Measurements from ENCODE around the gene GGT6.
"Not testable (repeated sequence)": the region's sequence is repeated elsewhere in the genome, so short reads cannot be mapped to it uniquely, and the experiment has no call there.

GGT6 gene

DNA sequence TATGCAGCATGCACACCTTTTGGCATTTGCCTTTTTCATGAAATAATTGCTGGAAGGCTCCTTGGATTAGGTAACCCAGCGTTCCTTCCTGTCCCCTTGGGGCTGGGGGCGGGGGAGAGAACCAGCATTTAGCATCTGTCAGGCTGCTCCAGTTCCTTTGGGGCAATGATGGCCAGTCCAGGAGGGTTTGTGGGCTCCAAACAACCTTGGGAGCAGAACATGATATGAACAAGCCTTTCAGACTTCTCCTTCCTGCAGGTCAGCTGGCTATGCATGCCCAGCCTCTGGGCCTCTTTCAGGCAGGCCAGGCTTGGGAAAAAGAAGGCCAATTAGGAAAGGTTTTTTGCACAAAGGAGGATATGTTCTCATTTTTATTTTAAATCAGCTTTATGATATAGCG, 22.8 kb upstream of the GGT6 start:
- H3K27ac ChIP-seq (ENCODE audit: low read length): no peak overlapping the region
- H3K9me3 ChIP-seq (ENCODE audit: control insufficient read depth in 1 of 2, low read length in 2 of 2): no peaks in the 10 kb centered on the region
- H3K36me3 ChIP-seq (ENCODE audit: control insufficient read depth in 1 of 2, insufficient read depth in 2 of 2, low read length in 2 of 2): no peaks in the 10 kb centered on the region
- H3K27me3 ChIP-seq (ENCODE audit: low read depth, low read length): peaks cover 29% of the 10 kb centered on the region
- peaks cover 0 to 19% of the 10 kb centered on the region in 2 donors for H3K4me1 ChIP-seq (ENCODE audit: control insufficient read depth in 1 of 2, insufficient read depth in 2 of 2, low read length in 2 of 2)
- no peak overlapping the region for H3K4me3 ChIP-seq (ENCODE audit: low read depth in 1 of 2, low read length in 2 of 2)

DNA sequence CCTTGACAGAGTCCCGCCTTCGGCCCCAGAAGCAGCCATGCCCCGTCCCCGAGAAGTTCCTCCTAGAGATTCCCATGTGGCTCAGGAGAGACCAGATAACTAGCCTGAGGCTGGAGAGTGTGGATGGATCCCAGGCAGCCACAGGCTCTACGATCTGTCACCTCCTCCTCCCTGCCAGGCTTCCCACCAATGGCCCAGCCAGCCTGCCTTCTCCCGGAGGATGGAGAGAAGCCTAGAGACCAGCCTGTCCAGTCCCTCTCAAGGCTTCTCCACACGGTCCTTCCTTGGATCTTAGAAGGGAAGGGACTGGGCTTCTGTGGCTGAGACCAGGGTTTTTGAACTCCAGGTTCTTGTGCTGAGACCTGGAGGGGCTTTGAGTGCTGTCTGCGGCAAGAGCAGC, 22.3 kb upstream of the GGT6 start:
- no peak overlapping the region for H3K4me3 ChIP-seq (ENCODE audit: low read depth in 1 of 2, low read length in 2 of 2)
- H3K9me3 ChIP-seq (ENCODE audit: control insufficient read depth in 1 of 2, low read length in 2 of 2): no peaks in the 10 kb centered on the region
- no peaks in the 10 kb centered on the region for H3K36me3 ChIP-seq (ENCODE audit: control insufficient read depth in 1 of 2, insufficient read depth in 2 of 2, low read length in 2 of 2)
- peaks cover 0 to 19% of the 10 kb centered on the region in 2 donors for H3K4me1 ChIP-seq (ENCODE audit: control insufficient read depth in 1 of 2, insufficient read depth in 2 of 2, low read length in 2 of 2)
- H3K27me3 ChIP-seq (ENCODE audit: low read depth, low read length): peaks cover 29% of the 10 kb centered on the region
- H3K27ac ChIP-seq (ENCODE audit: low read length): no peak overlapping the region

DNA sequence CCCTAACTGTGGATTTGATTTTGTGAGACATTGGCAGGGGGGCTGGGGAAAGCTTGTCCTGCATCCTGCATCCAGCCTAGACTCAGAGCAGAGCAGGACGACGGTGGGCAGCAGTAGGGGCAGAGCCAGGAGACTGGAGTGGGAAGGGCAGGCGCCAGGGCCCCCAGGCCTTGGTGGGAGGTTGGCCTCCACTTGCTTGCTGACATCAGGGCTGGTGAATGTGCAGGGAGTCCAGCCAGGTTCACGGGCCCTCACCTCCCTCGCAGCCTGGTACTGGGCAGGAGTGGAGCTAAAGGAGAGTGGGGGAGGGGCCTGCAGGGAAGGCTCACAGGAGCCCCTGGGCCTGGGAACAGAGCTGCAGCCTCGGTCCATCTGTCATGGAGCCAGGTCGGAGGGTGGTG, 21.7 kb upstream of the GGT6 start:
- no peaks in the 10 kb centered on the region for H3K36me3 ChIP-seq (ENCODE audit: control insufficient read depth in 1 of 2, insufficient read depth in 2 of 2, low read length in 2 of 2)
- peaks cover 0 to 19% of the 10 kb centered on the region in 2 donors for H3K4me1 ChIP-seq (ENCODE audit: control insufficient read depth in 1 of 2, insufficient read depth in 2 of 2, low read length in 2 of 2)
- no peak overlapping the region for H3K27ac ChIP-seq (ENCODE audit: low read length)
- H3K27me3 ChIP-seq (ENCODE audit: low read depth, low read length): peaks cover 29% of the 10 kb centered on the region
- no peaks in the 10 kb centered on the region for H3K9me3 ChIP-seq (ENCODE audit: control insufficient read depth in 1 of 2, low read length in 2 of 2)
- H3K4me3 ChIP-seq (ENCODE audit: low read depth in 1 of 2, low read length in 2 of 2): no peak overlapping the region

GRCh38 chr17:4580291-4580690, 19.9 kb upstream of the GGT6 start:
- no peaks in the 10 kb centered on the region for H3K36me3 ChIP-seq (ENCODE audit: control insufficient read depth in 1 of 2, insufficient read depth in 2 of 2, low read length in 2 of 2)
- peaks cover 0 to 19% of the 10 kb centered on the region in 2 donors for H3K4me1 ChIP-seq (ENCODE audit: control insufficient read depth in 1 of 2, insufficient read depth in 2 of 2, low read length in 2 of 2)
- no peaks in the 10 kb centered on the region for H3K9me3 ChIP-seq (ENCODE audit: control insufficient read depth in 1 of 2, low read length in 2 of 2)
- H3K4me3 ChIP-seq (ENCODE audit: low read depth in 1 of 2, low read length in 2 of 2): no peak overlapping the region
- no peak overlapping the region for H3K27ac ChIP-seq (ENCODE audit: low read length)
- peaks cover 23% of the 10 kb centered on the region for H3K27me3 ChIP-seq (ENCODE audit: low read depth, low read length)

- Histone ChIP-seq H3K36me3 (ENCODE audit: control insufficient read depth in 1 of 2, insufficient read depth in 2 of 2, low read length in 2 of 2) (no peaks in the 10 kb centered on the region), H3K4me1 (ENCODE audit: control insufficient read depth in 1 of 2, insufficient read depth in 2 of 2, low read length in 2 of 2) (peaks cover 0 to 14% of the 10 kb centered on the region in 2 donors), H3K27me3 (ENCODE audit: low read depth, low read length) (peaks cover 22% of the 10 kb centered on the region), H3K4me3 (ENCODE audit: low read depth in 1 of 2, low read length in 2 of 2) (no peak overlapping the region), H3K9me3 (ENCODE audit: control insufficient read depth in 1 of 2, low read length in 2 of 2) (no peaks in the 10 kb centered on the region), H3K27ac (ENCODE audit: low read length) (no peak overlapping the region)
These were observed 19.3 kb upstream of the GGT6 start for GRCh38 chr17:4579678-4580077.

DNA sequence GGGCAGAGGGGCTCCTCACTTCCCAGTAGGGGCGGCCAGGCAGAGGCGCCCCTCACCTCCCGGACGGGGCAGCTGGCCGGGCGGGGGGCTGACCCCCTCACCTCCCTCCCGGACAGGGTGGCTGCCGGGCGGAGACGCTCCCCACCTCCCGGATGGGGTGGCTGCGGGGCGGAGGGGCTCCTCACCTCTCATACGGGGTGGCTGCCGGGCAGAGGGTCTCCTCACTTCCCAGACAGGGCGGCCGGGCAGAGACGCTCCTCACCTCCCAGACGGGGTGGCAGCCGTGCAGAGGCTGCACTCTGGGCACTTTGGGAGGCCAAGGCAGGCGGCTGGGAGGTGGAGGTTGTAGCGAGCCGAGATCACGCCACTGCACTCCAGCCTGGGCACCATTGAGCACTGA, 18.0 kb upstream of the GGT6 start:
- not testable (repeated sequence) for H3K36me3 ChIP-seq (ENCODE audit: control insufficient read depth in 1 of 2, insufficient read depth in 2 of 2, low read length in 2 of 2); H3K9me3 ChIP-seq (ENCODE audit: control insufficient read depth in 1 of 2, low read length in 2 of 2); H3K4me3 ChIP-seq (ENCODE audit: low read depth in 1 of 2, low read length in 2 of 2); H3K4me1 ChIP-seq (ENCODE audit: control insufficient read depth in 1 of 2, insufficient read depth in 2 of 2, low read length in 2 of 2); H3K27ac ChIP-seq (ENCODE audit: low read length)
- H3K27me3 ChIP-seq (ENCODE audit: low read depth, low read length): peaks cover 14% of the 10 kb centered on the region

DNA sequence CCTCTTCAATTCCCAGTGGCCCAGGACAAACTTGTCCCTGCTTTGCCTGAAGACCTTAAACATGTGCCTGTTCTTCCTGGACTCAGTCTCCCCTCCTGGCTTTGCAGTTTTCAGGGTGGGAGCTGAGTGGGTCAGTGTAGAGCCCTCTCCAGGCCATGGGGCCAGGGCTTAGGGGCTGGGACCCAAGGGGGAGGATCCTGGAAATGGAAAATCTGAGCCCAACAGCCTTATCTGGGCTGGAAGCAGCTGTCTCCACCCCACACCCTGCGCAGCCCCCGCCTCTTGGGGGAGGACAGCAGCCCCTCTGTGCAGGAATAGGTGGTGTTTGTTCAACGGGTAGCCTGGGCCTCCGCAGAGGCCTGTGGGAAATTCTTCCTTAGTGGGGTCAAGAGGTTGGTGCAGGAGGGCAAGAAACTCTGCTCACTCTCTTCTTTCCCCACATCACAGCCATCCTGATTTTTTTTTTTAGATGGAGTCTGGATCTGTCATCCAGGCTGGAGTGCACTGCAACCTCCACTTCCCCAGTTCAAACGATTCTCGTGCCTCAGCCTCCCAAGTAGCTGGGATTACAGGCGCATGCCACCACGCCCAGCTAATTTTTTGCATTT, 17.1 kb upstream of the GGT6 start:
- Histone ChIP-seq H3K27me3 (ENCODE audit: low read depth, low read length) (peaks cover 7% of the 10 kb centered on the region), H3K4me3 (ENCODE audit: low read depth in 1 of 2, low read length in 2 of 2) (no peak overlapping the region), H3K36me3 (ENCODE audit: control insufficient read depth in 1 of 2, insufficient read depth in 2 of 2, low read length in 2 of 2) (no peaks in the 10 kb centered on the region), H3K4me1 (ENCODE audit: control insufficient read depth in 1 of 2, insufficient read depth in 2 of 2, low read length in 2 of 2) (no peaks in the 10 kb centered on the region), H3K27ac (ENCODE audit: low read length) (no peak overlapping the region), H3K9me3 (ENCODE audit: control insufficient read depth in 1 of 2, low read length in 2 of 2) (no peaks in the 10 kb centered on the region)

DNA sequence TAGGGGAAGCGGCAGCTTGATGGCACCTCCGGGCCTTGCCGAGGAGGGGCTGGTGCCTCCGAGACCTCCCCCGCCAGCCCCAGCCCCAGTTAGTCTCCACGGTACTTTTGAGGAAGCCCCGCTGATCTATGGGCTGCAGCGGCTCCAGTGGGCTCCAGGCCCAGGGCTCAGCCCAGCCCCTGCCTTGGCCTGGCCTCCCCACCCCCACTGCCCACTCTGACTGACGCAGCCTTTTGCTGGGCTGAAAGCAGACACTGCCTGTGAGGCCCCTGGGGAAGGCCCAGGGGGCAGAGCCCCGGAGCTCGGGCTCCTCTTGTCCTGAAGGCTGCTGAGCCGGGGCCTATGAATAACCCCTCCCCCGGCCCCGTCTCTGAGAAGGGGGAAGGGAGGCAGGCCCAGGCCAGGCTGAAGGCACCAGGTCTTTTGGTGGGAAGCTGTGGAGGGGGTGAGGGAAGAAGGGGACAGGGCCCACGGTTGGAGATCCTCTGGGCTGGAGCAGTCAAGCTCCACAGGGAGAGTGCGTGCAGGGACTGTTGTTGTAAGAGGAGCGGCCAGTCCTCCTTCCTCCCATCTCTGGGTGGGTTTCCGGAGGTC, 16.4 kb upstream of the GGT6 start:
- no peaks in the 10 kb centered on the region for H3K4me1 ChIP-seq (ENCODE audit: control insufficient read depth in 1 of 2, insufficient read depth in 2 of 2, low read length in 2 of 2)
- peaks cover under 1% of the 10 kb centered on the region for H3K27me3 ChIP-seq (ENCODE audit: low read depth, low read length)
- no peaks in the 10 kb centered on the region for H3K9me3 ChIP-seq (ENCODE audit: control insufficient read depth in 1 of 2, low read length in 2 of 2)
- no peak overlapping the region for H3K4me3 ChIP-seq (ENCODE audit: low read depth in 1 of 2, low read length in 2 of 2)
- H3K27ac ChIP-seq (ENCODE audit: low read length): no peak overlapping the region
- no peaks in the 10 kb centered on the region for H3K36me3 ChIP-seq (ENCODE audit: control insufficient read depth in 1 of 2, insufficient read depth in 2 of 2, low read length in 2 of 2)

DNA sequence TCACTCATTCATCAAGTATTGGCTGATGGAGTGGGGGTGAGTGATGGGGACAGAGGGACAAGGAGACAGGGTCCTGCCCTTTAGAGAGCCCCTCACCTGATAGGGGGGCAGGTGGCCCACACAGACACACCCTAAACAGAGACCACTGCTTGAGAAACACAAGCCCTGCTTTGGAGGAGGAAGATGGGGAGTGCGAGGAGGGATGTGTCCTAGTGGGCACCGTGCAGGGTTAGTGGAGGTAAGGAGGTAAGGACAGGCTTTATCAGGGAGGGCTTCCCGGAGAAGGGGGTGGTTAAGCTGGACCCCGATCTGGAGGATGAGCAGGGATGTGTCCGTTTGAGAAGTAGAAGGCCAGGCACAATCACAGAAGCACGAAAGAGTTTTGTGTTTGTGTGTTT, 15.8 kb upstream of the GGT6 start:
- no peak overlapping the region for H3K27ac ChIP-seq (ENCODE audit: low read length)
- no peaks in the 10 kb centered on the region for H3K36me3 ChIP-seq (ENCODE audit: control insufficient read depth in 1 of 2, insufficient read depth in 2 of 2, low read length in 2 of 2)

DNA sequence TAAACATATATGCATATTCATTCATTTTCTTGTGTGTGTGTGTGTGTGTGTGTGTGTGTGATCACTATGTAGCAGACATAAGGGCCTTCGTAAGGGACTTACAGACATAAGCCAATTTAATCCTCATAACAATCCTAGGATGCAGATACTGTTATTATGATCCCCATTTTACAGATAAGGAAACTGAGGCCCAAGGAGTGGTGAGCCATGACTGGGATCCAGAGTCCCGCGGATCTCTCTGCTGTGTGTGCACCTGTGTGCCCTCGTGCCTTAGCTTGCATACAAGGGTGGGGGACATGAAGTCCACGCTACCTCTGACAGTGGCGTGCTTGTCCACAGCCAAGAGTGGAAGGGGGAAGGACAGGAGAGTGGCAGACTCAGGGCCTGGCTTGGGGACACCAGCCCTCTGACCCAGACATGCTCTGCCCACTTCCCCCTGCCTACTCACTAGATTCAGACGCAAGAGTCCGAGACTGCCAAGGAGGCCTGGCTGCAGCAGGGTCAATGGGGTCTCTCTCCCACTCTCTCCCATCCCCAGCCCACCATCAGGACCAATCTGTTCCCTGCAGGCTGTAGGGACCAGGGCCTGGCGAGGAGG, 14.2 kb upstream of the GGT6 start:
- Histone ChIP-seq H3K9me3 (ENCODE audit: control insufficient read depth in 1 of 2, low read length in 2 of 2) (no peaks in the 10 kb centered on the region), H3K27ac (ENCODE audit: low read length) (no peak overlapping the region), H3K4me3 (ENCODE audit: low read depth in 1 of 2, low read length in 2 of 2) (no peak overlapping the region), H3K4me1 (ENCODE audit: control insufficient read depth in 1 of 2, insufficient read depth in 2 of 2, low read length in 2 of 2) (no peaks in the 10 kb centered on the region), H3K27me3 (ENCODE audit: low read depth, low read length) (no peaks in the 10 kb centered on the region), H3K36me3 (ENCODE audit: control insufficient read depth in 1 of 2, insufficient read depth in 2 of 2, low read length in 2 of 2) (no peaks in the 10 kb centered on the region)

More for the DNA sequence above, 15.8 kb upstream of the GGT6 start:
- H3K4me1 ChIP-seq (ENCODE audit: control insufficient read depth in 1 of 2, insufficient read depth in 2 of 2, low read length in 2 of 2): no peaks in the 10 kb centered on the region
- no peaks in the 10 kb centered on the region for H3K27me3 ChIP-seq (ENCODE audit: low read depth, low read length)
- H3K4me3 ChIP-seq (ENCODE audit: low read depth in 1 of 2, low read length in 2 of 2): no peak overlapping the region
- no peaks in the 10 kb centered on the region for H3K9me3 ChIP-seq (ENCODE audit: control insufficient read depth in 1 of 2, low read length in 2 of 2)

DNA sequence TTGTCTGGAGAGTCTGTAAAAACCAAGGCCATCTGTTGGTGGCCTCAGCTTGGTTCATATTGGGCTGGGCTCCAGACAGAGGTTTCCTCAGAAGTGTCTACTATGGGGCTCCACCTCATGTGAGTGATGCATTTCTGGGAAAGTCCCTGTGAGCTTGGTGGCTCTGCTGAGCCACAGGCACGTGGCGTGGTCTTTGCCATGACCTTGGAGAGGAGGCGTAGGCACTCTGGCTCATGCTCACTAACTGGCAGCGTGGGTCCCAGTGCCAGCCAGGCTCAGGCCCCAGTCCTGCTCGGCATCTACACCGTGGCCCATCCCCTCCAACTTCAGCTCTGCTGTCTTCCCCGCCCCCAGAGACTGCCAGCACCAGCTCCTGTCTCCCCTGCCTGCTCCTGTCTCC, 13.3 kb upstream of the GGT6 start:
- H3K4me3 ChIP-seq (ENCODE audit: low read depth in 1 of 2, low read length in 2 of 2): no peak overlapping the region
- no peak overlapping the region for H3K27ac ChIP-seq (ENCODE audit: low read length)
- H3K9me3 ChIP-seq (ENCODE audit: control insufficient read depth in 1 of 2, low read length in 2 of 2): no peaks in the 10 kb centered on the region
- H3K36me3 ChIP-seq (ENCODE audit: control insufficient read depth in 1 of 2, insufficient read depth in 2 of 2, low read length in 2 of 2): no peaks in the 10 kb centered on the region
- H3K27me3 ChIP-seq (ENCODE audit: low read depth, low read length): no peaks in the 10 kb centered on the region
- H3K4me1 ChIP-seq (ENCODE audit: control insufficient read depth in 1 of 2, insufficient read depth in 2 of 2, low read length in 2 of 2): no peaks in the 10 kb centered on the region

DNA sequence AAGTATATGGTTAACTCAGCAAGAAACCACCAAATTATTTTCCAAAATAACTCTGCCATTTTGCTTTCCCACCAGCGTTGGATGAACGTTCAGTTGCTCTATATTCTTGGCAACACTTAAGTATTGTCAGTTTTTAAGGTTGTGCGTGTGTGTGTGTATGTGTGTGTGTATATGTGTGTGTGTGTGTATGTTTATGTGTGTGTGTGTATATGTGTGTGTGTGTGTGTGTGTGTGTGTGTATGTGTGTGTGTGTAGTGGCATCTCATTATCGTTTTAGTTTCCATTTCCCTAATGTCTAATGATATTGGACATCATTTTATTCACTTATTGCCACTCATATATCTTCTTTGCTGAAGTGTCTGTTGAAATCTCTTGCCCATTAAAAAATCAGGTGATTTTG, 12.7 kb upstream of the GGT6 start:
- H3K27ac ChIP-seq (ENCODE audit: low read length): no peak overlapping the region
- no peaks in the 10 kb centered on the region for H3K4me1 ChIP-seq (ENCODE audit: control insufficient read depth in 1 of 2, insufficient read depth in 2 of 2, low read length in 2 of 2)
- H3K36me3 ChIP-seq (ENCODE audit: control insufficient read depth in 1 of 2, insufficient read depth in 2 of 2, low read length in 2 of 2): no peaks in the 10 kb centered on the region
- no peaks in the 10 kb centered on the region for H3K27me3 ChIP-seq (ENCODE audit: low read depth, low read length)
- H3K4me3 ChIP-seq (ENCODE audit: low read depth in 1 of 2, low read length in 2 of 2): no peak overlapping the region
- no peaks in the 10 kb centered on the region for H3K9me3 ChIP-seq (ENCODE audit: control insufficient read depth in 1 of 2, low read length in 2 of 2)
